GM21786 (cell line): Measurements from ENCODE around the gene STRC.
"Not testable (repeated sequence)": the region's sequence is repeated elsewhere in the genome, so short reads cannot be mapped to it uniquely, and the experiment has no call there.

Experiments
- ATAC-seq: cut with Tn5 transposase; IDR thresholded peaks from one replicate; pipeline ENCODE4 v1.9.1; 2021; ENCODE audit not compliant: unreplicated experiment

STRC gene

GRCh38 chr15:43566615-43567014, 52.0 kb downstream of the STRC start:
- ATAC-seq: not testable (repeated sequence)

GRCh38 chr15:43563793-43564192, 54.8 kb downstream of the STRC start:
- not testable (repeated sequence) for ATAC-seq

GRCh38 chr15:43562753-43563152, 55.8 kb downstream of the STRC start:
- not testable (repeated sequence) for ATAC-seq

GRCh38 chr15:43552986-43553385, 65.6 kb downstream of the STRC start:
- no peak for ATAC-seq

- ATAC-seq: no peak
These were observed 66.3 kb downstream of the STRC start for GRCh38 chr15:43552256-43552655.

- ATAC-seq: no peak
These were observed 67.9 kb downstream of the STRC start for GRCh38 chr15:43550527-43551363.
